ENCODE results near the gene DCP2. TPM values are rescaled to one million over a fixed set of nuclear protein-coding genes. Genes with fewer than 3 reads are reported as not detected.

DCP2 gene
- total and polyA plus RNA-seq, 10 of the 15 experiments (the other 5 are each of a cell fraction or from before 2014, with no cell fraction given), result 23.4 to 81.6 (median 47.4) TPM

DNA sequence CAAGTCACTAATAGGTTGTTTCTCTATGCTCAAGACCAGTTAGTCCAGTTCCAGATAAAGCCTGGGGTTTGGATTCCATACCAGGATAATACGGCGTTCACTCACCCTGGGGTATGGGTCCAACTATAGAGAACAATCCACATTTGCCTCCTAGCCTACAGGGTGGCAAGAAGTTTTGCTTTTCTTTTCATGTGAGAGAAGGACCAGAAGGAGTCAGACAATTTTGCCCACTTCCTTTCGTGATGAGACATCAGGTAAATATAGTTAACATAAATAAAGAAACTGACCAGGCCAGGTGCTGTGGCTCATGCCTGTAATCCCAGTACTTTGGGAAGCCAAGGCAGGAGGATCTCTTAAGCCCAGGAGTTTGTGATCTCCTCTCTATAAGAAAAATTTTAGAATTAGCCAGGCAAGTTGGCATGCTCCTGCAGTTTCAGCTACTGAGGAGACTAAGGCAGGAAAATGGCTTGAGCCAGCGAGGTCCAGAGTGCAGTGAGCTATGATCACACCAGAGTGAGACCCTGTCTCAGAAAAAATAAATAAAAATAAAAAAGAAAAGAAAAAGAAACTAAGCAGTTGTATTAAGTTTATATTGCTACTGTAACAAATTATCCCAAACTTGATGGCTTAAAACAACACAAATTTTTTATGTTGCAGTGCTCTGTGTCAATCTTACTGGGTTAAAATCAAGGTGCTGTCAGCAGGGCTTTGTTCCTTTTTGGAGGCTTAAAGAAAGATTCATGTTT is 47.1 kb upstream of the DCP2 start (continued):
- TF ChIP-seq, protein P1, sequence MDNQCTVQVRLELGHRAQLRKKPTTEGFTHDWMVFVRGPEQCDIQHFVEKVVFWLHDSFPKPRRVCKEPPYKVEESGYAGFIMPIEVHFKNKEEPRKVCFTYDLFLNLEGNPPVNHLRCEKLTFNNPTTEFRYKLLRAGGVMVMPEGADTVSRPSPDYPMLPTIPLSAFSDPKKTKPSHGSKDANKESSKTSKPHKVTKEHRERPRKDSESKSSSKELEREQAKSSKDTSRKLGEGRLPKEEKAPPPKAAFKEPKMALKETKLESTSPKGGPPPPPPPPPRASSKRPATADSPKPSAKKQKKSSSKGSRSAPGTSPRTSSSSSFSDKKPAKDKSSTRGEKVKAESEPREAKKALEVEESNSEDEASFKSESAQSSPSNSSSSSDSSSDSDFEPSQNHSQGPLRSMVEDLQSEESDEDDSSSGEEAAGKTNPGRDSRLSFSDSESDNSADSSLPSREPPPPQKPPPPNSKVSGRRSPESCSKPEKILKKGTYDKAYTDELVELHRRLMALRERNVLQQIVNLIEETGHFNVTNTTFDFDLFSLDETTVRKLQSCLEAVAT (IDR thresholded peaks at IDR 0.05), result 0 out of 2 replicates have a peak, but pooled peaks have one; percentile 1
- no peak for TF ChIP-seq ZNF207 (IDR thresholded peaks at IDR 0.05; ENCODE audit: borderline replicate concordance)
- 0 out of 2 replicates have a peak, but pooled peaks have one; percentile 8 for TF ChIP-seq IRF4 (IDR thresholded peaks at IDR 0.05; ENCODE audit: low read depth, low read length)
- TF ChIP-seq TCF3 (IDR thresholded peaks at IDR 0.05; ENCODE audit: borderline replicate concordance, insufficient read depth, low read depth, low read length), result peak; percentile 76; the same call in 1 of the 2 replicates
- peak; percentile 56 for TF ChIP-seq BCL11A (IDR thresholded peaks at IDR 0.05; ENCODE audit: low read depth, low read length)
- TF ChIP-seq ZZZ3 (IDR thresholded peaks at IDR 0.05; ENCODE audit: control insufficient read depth, insufficient read length, low read depth), result no peak
- no peak for TF ChIP-seq SRF (IDR thresholded peaks at IDR 0.05; ENCODE audit: low read depth in 2 of 2, low read length in 2 of 2)

DNA sequence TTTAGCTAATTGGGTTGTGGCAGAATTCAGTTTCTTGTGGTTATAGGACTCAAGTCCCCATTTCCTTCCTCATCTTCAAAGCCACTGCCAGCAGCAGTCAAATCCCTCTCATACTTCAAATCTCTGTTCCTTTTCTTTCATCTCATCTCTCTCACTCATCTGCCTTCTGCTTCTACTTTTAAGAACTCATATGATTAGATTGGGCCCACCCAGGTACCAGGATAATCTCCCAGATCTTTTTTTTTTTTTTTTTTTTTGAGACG is 46.6 kb upstream of the DCP2 start:
- no peak overlapping the region for H2AFZ ChIP-seq (ENCODE audit: control insufficient read depth, low read depth, low read length)
- BruUV-seq (replicated peaks), result no TSS peak
- ChIA-PET CTCF (interaction anchor here (0.8 to 1.6 kb wide), 4 partner anchors 12 to 42 kb away, joined by 3 to 5 read pairs (median 4); no protein-coding TSS in a partner anchor), POLR2A (interaction anchor here (0.6 to 1.3 kb wide), 5 partner anchors 24 to 407 kb away, joined by 3 to 9 read pairs (median 4); no protein-coding TSS in a partner anchor), SMC1A (ENCODE audit: uncharacterized antibody, unreplicated experiment) (interaction anchor here (0.7 to 4.0 kb wide), 6 partner anchors 27 to 245 kb away, joined by 3 to 15 read pairs (median 3); partner anchors contain the start of gene DCP2), RAD21 (ENCODE audit: unreplicated experiment) (interaction anchor here (0.9 to 1.1 kb wide), 5 partner anchors 13 to 69 kb away, joined by 3 to 5 read pairs (median 3); partner anchors contain the start of genes DCP2 and SRP19)
- H3K79me2 ChIP-seq (ENCODE audit: control insufficient read depth, insufficient read depth, low read length), result peaks cover 10% of the 10 kb centered on the region
- peak; percentile 69 for ATAC-seq
- intact Hi-C loops (cut with micrococcal nuclease; ENCODE audit: unreplicated experiment) (loop anchor here (1.0 kb wide), 3 partner anchors 8 to 34 kb away; partner anchors contain the start of gene REEP5), in situ Hi-C loops (cut with MboI) (no loop called here)
- H3K27me3 ChIP-seq (replicated peaks in 1 of 2; ENCODE audit: control insufficient read depth in 2 of 2, insufficient read depth in 2 of 2, low read length in 1 of 2), result no peaks in the 10 kb centered on the region
- H3K27ac ChIP-seq (ENCODE audit: control insufficient read depth, insufficient read depth), result peak overlapping the region; percentile 85
- H3K9me3 ChIP-seq (replicated peaks; ENCODE audit: control insufficient read depth, insufficient read depth, low read length), result peaks cover 5% of the 10 kb centered on the region
- H3K4me1 ChIP-seq (ENCODE audit: control insufficient read depth, insufficient read depth, low read length), result peaks cover 56% of the 10 kb centered on the region
- H3K4me2 ChIP-seq (ENCODE audit: control insufficient read depth, insufficient read depth), result peak overlapping the region; percentile 100; the same call in 1 of the 2 replicates
- DNase-seq (ENCODE audit: low read depth, low spot score), result peak; percentile 84
- no peak overlapping the region for H3K4me3 ChIP-seq
- no peaks in the 10 kb centered on the region for H4K20me1 ChIP-seq (ENCODE audit: control insufficient read depth, insufficient read depth)
- WGBS (ENCODE audit: insufficient coverage, insufficient replicate concordance, low lambda C conversion rate, missing lambda C conversion rate), result no CpG with 5 or more reads among the region's 1 CpG
- H3K9ac ChIP-seq (ENCODE audit: control insufficient read depth, insufficient read depth, low read length), result peak overlapping the region; percentile 68; the same call in 1 of the 2 replicates
- FAIRE-seq, result no peak
- H3K36me3 ChIP-seq (ENCODE audit: control insufficient read depth in 2 of 2, insufficient read depth in 2 of 2, low read length in 1 of 2), result no peaks in the 10 kb centered on the region
- TF ChIP-seq, protein P2, sequence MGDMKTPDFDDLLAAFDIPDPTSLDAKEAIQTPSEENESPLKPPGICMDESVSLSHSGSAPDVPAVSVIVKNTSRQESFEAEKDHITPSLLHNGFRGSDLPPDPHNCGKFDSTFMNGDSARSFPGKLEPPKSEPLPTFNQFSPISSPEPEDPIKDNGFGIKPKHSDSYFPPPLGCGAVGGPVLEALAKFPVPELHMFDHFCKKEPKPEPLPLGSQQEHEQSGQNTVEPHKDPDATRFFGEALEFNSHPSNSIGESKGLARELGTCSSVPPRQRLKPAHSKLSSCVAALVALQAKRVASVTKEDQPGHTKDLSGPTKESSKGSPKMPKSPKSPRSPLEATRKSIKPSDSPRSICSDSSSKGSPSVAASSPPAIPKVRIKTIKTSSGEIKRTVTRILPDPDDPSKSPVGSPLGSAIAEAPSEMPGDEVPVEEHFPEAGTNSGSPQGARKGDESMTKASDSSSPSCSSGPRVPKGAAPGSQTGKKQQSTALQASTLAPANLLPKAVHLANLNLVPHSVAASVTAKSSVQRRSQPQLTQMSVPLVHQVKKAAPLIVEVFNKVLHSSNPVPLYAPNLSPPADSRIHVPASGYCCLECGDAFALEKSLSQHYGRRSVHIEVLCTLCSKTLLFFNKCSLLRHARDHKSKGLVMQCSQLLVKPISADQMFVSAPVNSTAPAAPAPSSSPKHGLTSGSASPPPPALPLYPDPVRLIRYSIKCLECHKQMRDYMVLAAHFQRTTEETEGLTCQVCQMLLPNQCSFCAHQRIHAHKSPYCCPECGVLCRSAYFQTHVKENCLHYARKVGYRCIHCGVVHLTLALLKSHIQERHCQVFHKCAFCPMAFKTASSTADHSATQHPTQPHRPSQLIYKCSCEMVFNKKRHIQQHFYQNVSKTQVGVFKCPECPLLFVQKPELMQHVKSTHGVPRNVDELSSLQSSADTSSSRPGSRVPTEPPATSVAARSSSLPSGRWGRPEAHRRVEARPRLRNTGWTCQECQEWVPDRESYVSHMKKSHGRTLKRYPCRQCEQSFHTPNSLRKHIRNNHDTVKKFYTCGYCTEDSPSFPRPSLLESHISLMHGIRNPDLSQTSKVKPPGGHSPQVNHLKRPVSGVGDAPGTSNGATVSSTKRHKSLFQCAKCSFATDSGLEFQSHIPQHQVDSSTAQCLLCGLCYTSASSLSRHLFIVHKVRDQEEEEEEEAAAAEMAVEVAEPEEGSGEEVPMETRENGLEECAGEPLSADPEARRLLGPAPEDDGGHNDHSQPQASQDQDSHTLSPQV (IDR thresholded peaks at IDR 0.05), result no peak
- no peak; the same call in 1 of the 2 replicates for TF ChIP-seq EED (IDR thresholded peaks at IDR 0.05; ENCODE audit: low read depth)
- TF ChIP-seq STAT1 (conservative IDR thresholded peaks at IDR 0.05), result no peak
- no peak for TF ChIP-seq CBX3 (IDR thresholded peaks at IDR 0.05; ENCODE audit: borderline replicate concordance, low read depth)
- TF ChIP-seq BRCA1 (IDR thresholded peaks at IDR 0.05; ENCODE audit: low read depth, low read length), result no peak
- no peak for TF ChIP-seq ZNF274 (IDR thresholded peaks at IDR 0.05; ENCODE audit: insufficient read depth, insufficient read length)
- no peak for TF ChIP-seq TCF3 (IDR thresholded peaks at IDR 0.05; ENCODE audit: borderline replicate concordance, insufficient read depth, low read depth, low read length)
- 0 out of 2 replicates have a peak, but pooled peaks have one; percentile 75 for TF ChIP-seq MTA3 (IDR thresholded peaks at IDR 0.05; ENCODE audit: borderline replicate concordance, low read length)
- TF ChIP-seq ESRRA (IDR thresholded peaks at IDR 0.05; ENCODE audit: low read length), result no peak
